Measurements from ENCODE around the gene ERCC6. TPM values are rescaled to one million over a fixed set of nuclear protein-coding genes. Genes with fewer than 3 reads are reported as not detected.
A peak's percentile ranks its signal among the peaks of the same experiment; 100 is the strongest.

Gene ERCC6
- total RNA-seq, 1 donor from 2014 or later: 30.2 TPM

- no peaks in the 10 kb centered on the region for H3K4me1 Mint-ChIP-seq (ENCODE audit: low read depth)
- no peak overlapping the region for H3K27ac Mint-ChIP-seq
- H3K9me3 Mint-ChIP-seq (ENCODE audit: low read depth): no peaks in the 10 kb centered on the region
- DNase-seq (ENCODE audit: low spot score, unreplicated experiment): no peak
- no peaks in the 10 kb centered on the region for H3K27me3 Mint-ChIP-seq
- H3K36me3 Mint-ChIP-seq (ENCODE audit: insufficient read depth): peaks cover 10% of the 10 kb centered on the region
- H3K4me3 Mint-ChIP-seq (ENCODE audit: low read depth): no peak overlapping the region
- TF ChIP-seq, protein P1, sequence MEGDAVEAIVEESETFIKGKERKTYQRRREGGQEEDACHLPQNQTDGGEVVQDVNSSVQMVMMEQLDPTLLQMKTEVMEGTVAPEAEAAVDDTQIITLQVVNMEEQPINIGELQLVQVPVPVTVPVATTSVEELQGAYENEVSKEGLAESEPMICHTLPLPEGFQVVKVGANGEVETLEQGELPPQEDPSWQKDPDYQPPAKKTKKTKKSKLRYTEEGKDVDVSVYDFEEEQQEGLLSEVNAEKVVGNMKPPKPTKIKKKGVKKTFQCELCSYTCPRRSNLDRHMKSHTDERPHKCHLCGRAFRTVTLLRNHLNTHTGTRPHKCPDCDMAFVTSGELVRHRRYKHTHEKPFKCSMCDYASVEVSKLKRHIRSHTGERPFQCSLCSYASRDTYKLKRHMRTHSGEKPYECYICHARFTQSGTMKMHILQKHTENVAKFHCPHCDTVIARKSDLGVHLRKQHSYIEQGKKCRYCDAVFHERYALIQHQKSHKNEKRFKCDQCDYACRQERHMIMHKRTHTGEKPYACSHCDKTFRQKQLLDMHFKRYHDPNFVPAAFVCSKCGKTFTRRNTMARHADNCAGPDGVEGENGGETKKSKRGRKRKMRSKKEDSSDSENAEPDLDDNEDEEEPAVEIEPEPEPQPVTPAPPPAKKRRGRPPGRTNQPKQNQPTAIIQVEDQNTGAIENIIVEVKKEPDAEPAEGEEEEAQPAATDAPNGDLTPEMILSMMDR (IDR thresholded peaks at IDR 0.05; ENCODE audit: unreplicated experiment): no peak
Observed at GRCh38 chr10:49521062-49521461, 17.9 kb downstream of the ERCC6 start.

DNA sequence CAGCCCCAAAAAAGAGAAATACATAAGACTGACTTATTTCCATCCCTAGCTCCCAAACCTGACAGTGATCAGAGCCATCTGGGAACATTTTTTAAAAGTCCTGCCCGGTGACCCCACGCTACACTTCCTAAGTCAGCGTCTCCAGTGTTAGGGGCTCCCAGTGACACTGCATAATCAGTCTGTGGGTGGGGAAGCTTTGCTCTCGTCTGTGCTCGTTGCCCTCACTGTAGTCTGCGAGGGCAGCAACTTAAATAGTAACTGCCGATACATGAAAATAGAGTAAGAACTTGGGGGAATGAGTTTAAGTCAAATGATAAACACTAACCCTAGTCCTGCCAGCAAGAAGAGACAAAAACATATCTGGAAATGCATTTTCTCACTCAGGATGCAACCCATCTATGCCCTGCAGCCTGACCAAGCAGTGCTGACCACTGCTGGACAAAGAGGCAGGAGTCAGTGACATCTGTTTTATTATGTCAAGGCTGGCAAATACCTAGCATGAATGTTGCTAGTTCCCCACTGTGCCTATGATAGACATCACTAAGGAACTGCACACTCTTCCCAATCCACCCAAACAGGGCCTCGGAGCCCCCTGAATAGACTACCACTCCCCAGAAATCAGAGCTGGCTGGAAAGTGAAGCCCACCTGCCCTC lies 18.7 kb downstream of the ERCC6 start:
- Mint-ChIP-seq H3K9me3 (ENCODE audit: low read depth) (no peaks in the 10 kb centered on the region), H3K4me3 (ENCODE audit: low read depth) (no peak overlapping the region), H3K27me3 (no peaks in the 10 kb centered on the region), H3K36me3 (ENCODE audit: insufficient read depth) (peaks cover 10% of the 10 kb centered on the region), H3K27ac (no peak overlapping the region), H3K4me1 (ENCODE audit: low read depth) (no peaks in the 10 kb centered on the region)
- no peak for DNase-seq (ENCODE audit: low spot score, unreplicated experiment)
- TF ChIP-seq, protein P1 (IDR thresholded peaks at IDR 0.05; ENCODE audit: unreplicated experiment): no peak

DNA sequence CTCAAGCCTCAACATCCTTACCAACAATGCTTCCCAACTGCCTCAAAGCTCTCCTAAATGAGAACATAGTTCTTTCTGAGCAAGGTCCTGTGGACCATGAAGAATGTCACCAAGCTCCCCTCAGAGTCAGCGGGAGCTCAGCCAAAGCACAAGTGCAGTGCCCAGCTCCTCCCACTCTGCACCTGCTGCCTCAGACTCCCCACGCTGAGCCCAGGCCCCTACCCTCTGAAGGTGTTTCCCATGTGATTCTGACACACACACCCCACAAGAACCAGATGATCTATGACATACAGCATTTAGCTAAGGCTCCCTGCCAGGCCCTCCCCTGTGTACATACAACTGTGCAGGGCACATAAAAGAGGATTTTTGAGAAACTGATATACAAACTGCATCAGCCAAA lies 19.2 kb downstream of the ERCC6 start:
- H3K4me1 Mint-ChIP-seq (ENCODE audit: low read depth): no peaks in the 10 kb centered on the region
- no peak overlapping the region for H3K4me3 Mint-ChIP-seq (ENCODE audit: low read depth)
- no peak for DNase-seq (ENCODE audit: low spot score, unreplicated experiment)
- H3K36me3 Mint-ChIP-seq (ENCODE audit: insufficient read depth): peaks cover 8% of the 10 kb centered on the region
- no peak overlapping the region for H3K27ac Mint-ChIP-seq
- no peaks in the 10 kb centered on the region for H3K27me3 Mint-ChIP-seq
- TF ChIP-seq, protein P1 (IDR thresholded peaks at IDR 0.05; ENCODE audit: unreplicated experiment): no peak
- no peaks in the 10 kb centered on the region for H3K9me3 Mint-ChIP-seq (ENCODE audit: low read depth)

DNA sequence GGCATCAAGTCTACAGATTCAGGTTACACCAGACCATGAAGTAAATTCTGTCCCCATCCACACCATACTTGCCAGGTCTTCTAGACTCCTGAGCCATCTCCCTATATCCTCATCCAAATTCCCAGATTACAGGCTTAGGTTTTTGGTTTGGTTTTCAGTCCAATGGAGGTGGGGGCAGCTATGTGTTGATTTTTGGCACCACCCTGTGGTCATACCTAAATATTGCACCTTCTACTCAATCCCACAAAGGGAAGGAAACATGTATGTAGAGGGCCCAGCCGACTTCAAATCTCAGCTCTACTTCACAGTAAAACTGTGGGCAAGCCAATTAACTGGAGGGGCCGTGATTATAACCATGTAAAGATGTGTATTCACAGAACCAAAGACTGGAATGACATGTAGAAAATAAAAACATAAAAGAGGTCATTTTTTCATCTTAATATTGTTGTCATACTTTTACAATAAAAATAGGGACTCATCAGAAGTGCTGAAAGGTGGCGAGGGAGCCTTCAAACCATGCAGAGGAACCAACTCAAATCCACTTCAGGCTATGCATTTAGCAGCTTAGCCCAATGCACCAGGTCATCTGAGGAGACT lies 19.8 kb downstream of the ERCC6 start:
- Mint-ChIP-seq H3K36me3 (ENCODE audit: insufficient read depth) (peaks cover 3% of the 10 kb centered on the region), H3K4me3 (ENCODE audit: low read depth) (no peak overlapping the region), H3K27ac (no peak overlapping the region), H3K9me3 (ENCODE audit: low read depth) (no peaks in the 10 kb centered on the region), H3K27me3 (no peaks in the 10 kb centered on the region), H3K4me1 (ENCODE audit: low read depth) (no peaks in the 10 kb centered on the region)
- TF ChIP-seq, protein P1 (IDR thresholded peaks at IDR 0.05; ENCODE audit: unreplicated experiment): peak; percentile 70
- no peak for DNase-seq (ENCODE audit: low spot score, unreplicated experiment)

DNA sequence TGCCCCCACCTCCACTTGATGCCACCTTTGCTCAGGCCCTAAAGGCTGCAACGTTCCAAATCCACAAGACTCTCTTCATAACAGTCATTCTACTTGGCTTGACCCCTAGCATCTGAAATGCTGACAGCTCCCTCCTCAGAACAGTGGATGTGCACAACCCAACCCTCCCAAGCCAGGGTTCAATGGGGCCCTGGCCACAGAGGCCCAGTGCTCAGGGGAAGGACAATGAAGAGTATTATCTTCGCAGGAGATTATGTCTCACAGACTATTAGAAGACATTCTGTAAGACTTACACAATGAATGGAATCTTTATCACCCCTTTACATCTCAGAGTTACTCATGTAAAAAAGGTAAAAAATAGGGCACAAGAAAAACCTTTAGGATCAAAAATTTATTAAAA lies 20.4 kb downstream of the ERCC6 start:
- TF ChIP-seq, protein P1 (IDR thresholded peaks at IDR 0.05; ENCODE audit: unreplicated experiment): no peak
- H3K4me1 Mint-ChIP-seq (ENCODE audit: low read depth): no peaks in the 10 kb centered on the region
- DNase-seq (ENCODE audit: low spot score, unreplicated experiment): no peak
- H3K27me3 Mint-ChIP-seq: no peaks in the 10 kb centered on the region
- H3K9me3 Mint-ChIP-seq (ENCODE audit: low read depth): no peaks in the 10 kb centered on the region
- no peak overlapping the region for H3K4me3 Mint-ChIP-seq (ENCODE audit: low read depth)
- H3K36me3 Mint-ChIP-seq (ENCODE audit: insufficient read depth): peaks cover 1% of the 10 kb centered on the region
- no peak overlapping the region for H3K27ac Mint-ChIP-seq
